CD1c-positive myeloid dendritic cell (primary cell): ENCODE data around the gene STRIP2.
"Not testable (repeated sequence)": the region's sequence is repeated elsewhere in the genome, so short reads cannot be mapped to it uniquely, and the experiment has no call there.

Source experiments
- DNase-seq: peaks from one replicate; pipeline ENCODE4 v3.0.0-alpha.2; 2016; ENCODE audit errors: extremely low spot score

STRIP2 gene

GRCh38 chr7:129433847-129434674, at the start of gene STRIP2:
Gene STRIP2, plus strand, starts transcription at chr7:129434432. Its CDS starts 41 bp downstream, at chr7:129434473.
- peak; percentile 90 for DNase-seq

- DNase-seq, result no peak
These were observed 49.1 kb upstream of the STRIP2 start for GRCh38 chr7:129385116-129385515.

- no peak for DNase-seq
These were observed 48.6 kb upstream of the STRIP2 start for GRCh38 chr7:129385598-129385997.

GRCh38 chr7:129386506-129386905, 47.7 kb upstream of the STRIP2 start:
- no peak for DNase-seq

- no peak for DNase-seq
These were observed 46.7 kb upstream of the STRIP2 start for GRCh38 chr7:129387537-129387936.

- no peak for DNase-seq
These were observed 45.7 kb upstream of the STRIP2 start for GRCh38 chr7:129388333-129389098.

- DNase-seq, result no peak
These were observed 44.4 kb upstream of the STRIP2 start for GRCh38 chr7:129389829-129390228.

GRCh38 chr7:129390314-129390713, 43.9 kb upstream of the STRIP2 start:
- no peak for DNase-seq

- DNase-seq, result no peak
These were observed 42.6 kb upstream of the STRIP2 start for GRCh38 chr7:129391546-129392171.

- no peak for DNase-seq
These were observed 41.0 kb upstream of the STRIP2 start for GRCh38 chr7:129393255-129393654.

- no peak for DNase-seq
These were observed 40.1 kb upstream of the STRIP2 start for GRCh38 chr7:129394101-129394500.

- DNase-seq, result no peak
These were observed 39.0 kb upstream of the STRIP2 start for GRCh38 chr7:129394982-129395914.

- peak; percentile 46 for DNase-seq
These were observed 32.8 kb upstream of the STRIP2 start for GRCh38 chr7:129401228-129401966.

GRCh38 chr7:129401967-129402860, 32.0 kb upstream of the STRIP2 start:
- DNase-seq, result no peak

- no peak for DNase-seq
These were observed 28.7 kb upstream of the STRIP2 start for GRCh38 chr7:129405527-129405926.

- DNase-seq, result not testable (repeated sequence)
These were observed 24.0 kb upstream of the STRIP2 start for GRCh38 chr7:129410238-129410637.

- no peak for DNase-seq
These were observed 21.7 kb upstream of the STRIP2 start for GRCh38 chr7:129412501-129412900.

- no peak for DNase-seq
These were observed 17.2 kb upstream of the STRIP2 start for GRCh38 chr7:129417073-129417472.

GRCh38 chr7:129421717-129422250, 12.4 kb upstream of the STRIP2 start:
- no peak for DNase-seq
